ENCODE measurements around the gene ATF7. TPM values are rescaled to one million over a fixed set of nuclear protein-coding genes. Genes with fewer than 3 reads are reported as not detected.

ATF7 gene
- total and polyA plus RNA-seq, 2 of the 13 experiments (the other 11 are each of a cell fraction or from before 2014, with no cell fraction given) = 9.6 to 16.2 TPM

DNA sequence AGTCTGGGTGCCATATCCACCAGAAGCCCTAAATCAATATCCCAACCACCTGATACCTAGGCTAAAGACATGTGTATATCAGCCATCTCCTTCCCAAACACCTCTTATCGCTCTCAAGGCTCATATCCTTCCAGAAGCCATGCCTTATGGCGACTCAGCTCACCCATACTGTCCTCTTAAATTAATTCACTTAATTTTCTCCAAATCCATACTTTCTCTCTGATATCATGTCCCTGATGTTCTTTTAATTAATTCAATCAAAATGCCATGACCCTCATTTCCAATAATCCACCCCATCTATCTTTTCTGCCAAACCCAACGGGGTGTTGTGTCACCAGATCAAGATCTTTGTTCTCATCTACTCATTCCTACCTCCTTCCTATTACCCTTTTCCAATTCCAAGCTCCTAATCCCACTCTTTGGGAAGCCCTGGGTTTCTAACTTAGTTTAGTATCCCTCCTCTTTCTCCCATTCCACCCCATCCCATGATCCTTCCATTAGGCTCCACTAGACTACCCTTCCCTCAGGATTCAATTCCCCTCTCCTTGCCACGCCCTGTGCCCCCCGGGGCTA, 723 bp downstream of the ATF7 start:
- no peaks in the 10 kb centered on the region for H4K20me1 ChIP-seq (ENCODE audit: insufficient read depth, low read length)
- H3K4me3 ChIP-seq (replicated peaks in 1 of 3; ENCODE audit: insufficient read depth in 1 of 3, low read depth in 2 of 3, low read length in 3 of 3) = peak overlapping the region; percentile 85 to 95 (median 92)
- peak overlapping the region; percentile 88 for H3K27ac ChIP-seq (ENCODE audit: extremely low read length, insufficient read depth, low read length)
- CTCF ChIA-PET (ENCODE audit: low intra/inter-chr PET ratio, low total read pairs) = interaction anchor here (1.2 kb wide), 1 partner anchor 50 kb away, joined by 3 read pairs; the partner anchor contains the start of gene ATP5MC2
- POLR2A ChIA-PET = interaction anchor here (1.0 to 3.0 kb wide), 12 partner anchors 11 to 124 kb away, joined by 3 to 31 read pairs (median 6); partner anchors contain the start of genes ATP5MC2 and TARBP2
- H3K27me3 ChIP-seq (ENCODE audit: control insufficient read depth in 1 of 2, insufficient read depth in 2 of 2, low read length in 2 of 2) = no peaks in the 10 kb centered on the region; a peak in 1 of 5 replicates
- no peaks in the 10 kb centered on the region for H3K9me3 ChIP-seq (ENCODE audit: low read length)
- no TSS peak for BruUV-seq (replicated peaks)
- no peaks in the 10 kb centered on the region for H3K36me3 ChIP-seq (replicated peaks in 1 of 2; ENCODE audit: control insufficient read depth in 1 of 2, insufficient read depth in 2 of 2, low read length in 2 of 2)
- peak overlapping the region; percentile 96 for H3K4me2 ChIP-seq (ENCODE audit: low read depth, low read length)
- H3K79me2 ChIP-seq (ENCODE audit: insufficient read depth, low read length) = peaks cover 52% of the 10 kb centered on the region
- WGBS (ENCODE audit: low lambda C conversion rate) = 3% methylated on average over 5 of the region's 5 CpGs
- intact Hi-C loops (cut with micrococcal nuclease; ENCODE audit: unreplicated experiment) (no loop called here), in situ Hi-C loops (cut with HindIII; ENCODE audit: extremely low pct_ligation_motif_present, low pct_unique_long_range_greater_than_20kb) (loop anchor here (5.0 kb wide), 1 partner anchor 52 kb away; the partner anchor contains the start of gene ATP5MC2)
- peak overlapping the region; percentile 89 for H3K9ac ChIP-seq (ENCODE audit: insufficient read depth, low read depth, low read length)
- H3K4me1 ChIP-seq (ENCODE audit: insufficient read depth, low read length) = peaks cover 28% of the 10 kb centered on the region
- no peak for ATAC-seq
- no peak for DNase-seq (ENCODE audit: low spot score)
- no peak overlapping the region for H2AFZ ChIP-seq (ENCODE audit: low read length)
- FAIRE-seq = no peak
- no peak for TF ChIP-seq ZNF75D (CRISPR knock-in tag; IDR thresholded peaks at IDR 0.05; ENCODE audit: borderline replicate concordance)
- peak; percentile 5; the same call in 1 of the 2 replicates for TF ChIP-seq KLF12 (CRISPR knock-in tag; IDR thresholded peaks at IDR 0.05; ENCODE audit: borderline replicate concordance)
- TF ChIP-seq STAG1 (CRISPR knock-in tag; IDR thresholded peaks at IDR 0.05) = no peak
- TF ChIP-seq, protein P1, sequence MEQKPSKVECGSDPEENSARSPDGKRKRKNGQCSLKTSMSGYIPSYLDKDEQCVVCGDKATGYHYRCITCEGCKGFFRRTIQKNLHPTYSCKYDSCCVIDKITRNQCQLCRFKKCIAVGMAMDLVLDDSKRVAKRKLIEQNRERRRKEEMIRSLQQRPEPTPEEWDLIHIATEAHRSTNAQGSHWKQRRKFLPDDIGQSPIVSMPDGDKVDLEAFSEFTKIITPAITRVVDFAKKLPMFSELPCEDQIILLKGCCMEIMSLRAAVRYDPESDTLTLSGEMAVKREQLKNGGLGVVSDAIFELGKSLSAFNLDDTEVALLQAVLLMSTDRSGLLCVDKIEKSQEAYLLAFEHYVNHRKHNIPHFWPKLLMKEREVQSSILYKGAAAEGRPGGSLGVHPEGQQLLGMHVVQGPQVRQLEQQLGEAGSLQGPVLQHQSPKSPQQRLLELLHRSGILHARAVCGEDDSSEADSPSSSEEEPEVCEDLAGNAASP (CRISPR knock-in tag; IDR thresholded peaks at IDR 0.05; ENCODE audit: borderline replicate concordance) = no peak
- no peak for TF ChIP-seq NBN (conservative IDR thresholded peaks at IDR 0.05)
- TF ChIP-seq, protein P2, sequence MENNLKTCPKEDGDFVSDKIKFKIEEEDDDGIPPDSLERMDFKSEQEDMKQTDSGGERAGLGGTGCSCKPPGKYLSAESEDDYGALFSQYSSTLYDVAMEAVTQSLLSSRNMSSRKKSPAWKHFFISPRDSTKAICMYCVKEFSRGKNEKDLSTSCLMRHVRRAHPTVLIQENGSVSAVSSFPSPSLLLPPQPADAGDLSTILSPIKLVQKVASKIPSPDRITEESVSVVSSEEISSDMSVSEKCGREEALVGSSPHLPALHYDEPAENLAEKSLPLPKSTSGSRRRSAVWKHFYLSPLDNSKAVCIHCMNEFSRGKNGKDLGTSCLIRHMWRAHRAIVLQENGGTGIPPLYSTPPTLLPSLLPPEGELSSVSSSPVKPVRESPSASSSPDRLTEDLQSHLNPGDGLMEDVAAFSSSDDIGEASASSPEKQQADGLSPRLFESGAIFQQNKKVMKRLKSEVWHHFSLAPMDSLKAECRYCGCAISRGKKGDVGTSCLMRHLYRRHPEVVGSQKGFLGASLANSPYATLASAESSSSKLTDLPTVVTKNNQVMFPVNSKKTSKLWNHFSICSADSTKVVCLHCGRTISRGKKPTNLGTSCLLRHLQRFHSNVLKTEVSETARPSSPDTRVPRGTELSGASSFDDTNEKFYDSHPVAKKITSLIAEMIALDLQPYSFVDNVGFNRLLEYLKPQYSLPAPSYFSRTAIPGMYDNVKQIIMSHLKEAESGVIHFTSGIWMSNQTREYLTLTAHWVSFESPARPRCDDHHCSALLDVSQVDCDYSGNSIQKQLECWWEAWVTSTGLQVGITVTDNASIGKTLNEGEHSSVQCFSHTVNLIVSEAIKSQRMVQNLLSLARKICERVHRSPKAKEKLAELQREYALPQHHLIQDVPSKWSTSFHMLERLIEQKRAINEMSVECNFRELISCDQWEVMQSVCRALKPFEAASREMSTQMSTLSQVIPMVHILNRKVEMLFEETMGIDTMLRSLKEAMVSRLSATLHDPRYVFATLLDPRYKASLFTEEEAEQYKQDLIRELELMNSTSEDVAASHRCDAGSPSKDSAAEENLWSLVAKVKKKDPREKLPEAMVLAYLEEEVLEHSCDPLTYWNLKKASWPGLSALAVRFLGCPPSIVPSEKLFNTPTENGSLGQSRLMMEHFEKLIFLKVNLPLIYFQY (CRISPR knock-in tag; IDR thresholded peaks at IDR 0.05; ENCODE audit: borderline replicate concordance) = no peak
- TF ChIP-seq CENPT (CRISPR knock-in tag; IDR thresholded peaks at IDR 0.05; ENCODE audit: low read depth) = no peak
- TF ChIP-seq POLR2A (IDR thresholded peaks at IDR 0.05; ENCODE audit: insufficient read depth in 1 of 2, low read depth in 2 of 2, low read length in 2 of 2) = no peak
- TF ChIP-seq, protein P3, sequence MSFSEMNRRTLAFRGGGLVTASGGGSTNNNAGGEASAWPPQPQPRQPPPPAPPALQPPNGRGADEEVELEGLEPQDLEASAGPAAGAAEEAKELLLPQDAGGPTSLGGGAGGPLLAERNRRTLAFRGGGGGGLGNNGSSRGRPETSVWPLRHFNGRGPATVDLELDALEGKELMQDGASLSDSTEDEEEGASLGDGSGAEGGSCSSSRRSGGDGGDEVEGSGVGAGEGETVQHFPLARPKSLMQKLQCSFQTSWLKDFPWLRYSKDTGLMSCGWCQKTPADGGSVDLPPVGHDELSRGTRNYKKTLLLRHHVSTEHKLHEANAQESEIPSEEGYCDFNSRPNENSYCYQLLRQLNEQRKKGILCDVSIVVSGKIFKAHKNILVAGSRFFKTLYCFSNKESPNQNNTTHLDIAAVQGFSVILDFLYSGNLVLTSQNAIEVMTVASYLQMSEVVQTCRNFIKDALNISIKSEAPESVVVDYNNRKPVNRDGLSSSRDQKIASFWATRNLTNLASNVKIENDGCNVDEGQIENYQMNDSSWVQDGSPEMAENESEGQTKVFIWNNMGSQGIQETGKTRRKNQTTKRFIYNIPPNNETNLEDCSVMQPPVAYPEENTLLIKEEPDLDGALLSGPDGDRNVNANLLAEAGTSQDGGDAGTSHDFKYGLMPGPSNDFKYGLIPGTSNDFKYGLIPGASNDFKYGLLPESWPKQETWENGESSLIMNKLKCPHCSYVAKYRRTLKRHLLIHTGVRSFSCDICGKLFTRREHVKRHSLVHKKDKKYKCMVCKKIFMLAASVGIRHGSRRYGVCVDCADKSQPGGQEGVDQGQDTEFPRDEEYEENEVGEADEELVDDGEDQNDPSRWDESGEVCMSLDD (CRISPR knock-in tag; IDR thresholded peaks at IDR 0.05; ENCODE audit: borderline replicate concordance) = 0 out of 2 replicates have a peak, but pooled peaks have one; percentile 38
- TF ChIP-seq ZNF550 (CRISPR knock-in tag; IDR thresholded peaks at IDR 0.05; ENCODE audit: borderline replicate concordance) = no peak
- TF ChIP-seq, protein P4, sequence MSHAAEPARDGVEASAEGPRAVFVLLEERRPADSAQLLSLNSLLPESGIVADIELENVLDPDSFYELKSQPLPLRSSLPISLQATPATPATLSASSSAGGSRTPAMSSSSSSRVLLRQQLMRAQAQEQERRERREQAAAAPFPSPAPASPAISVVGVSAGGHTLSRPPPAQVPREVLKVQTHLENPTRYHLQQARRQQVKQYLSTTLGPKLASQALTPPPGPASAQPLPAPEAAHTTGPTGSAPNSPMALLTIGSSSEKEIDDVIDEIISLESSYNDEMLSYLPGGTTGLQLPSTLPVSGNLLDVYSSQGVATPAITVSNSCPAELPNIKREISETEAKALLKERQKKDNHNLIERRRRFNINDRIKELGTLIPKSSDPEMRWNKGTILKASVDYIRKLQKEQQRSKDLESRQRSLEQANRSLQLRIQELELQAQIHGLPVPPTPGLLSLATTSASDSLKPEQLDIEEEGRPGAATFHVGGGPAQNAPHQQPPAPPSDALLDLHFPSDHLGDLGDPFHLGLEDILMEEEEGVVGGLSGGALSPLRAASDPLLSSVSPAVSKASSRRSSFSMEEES (CRISPR knock-in tag; IDR thresholded peaks at IDR 0.05) = 0 out of 2 replicates have a peak, but pooled peaks have one; percentile 3
- no peak for TF ChIP-seq ARNT2 (CRISPR knock-in tag; IDR thresholded peaks at IDR 0.05; ENCODE audit: low read depth)
- TF ChIP-seq NFIB (CRISPR knock-in tag; IDR thresholded peaks at IDR 0.05; ENCODE audit: borderline replicate concordance) = no peak
- no peak for TF ChIP-seq NFE2L1 (CRISPR knock-in tag; IDR thresholded peaks at IDR 0.05; ENCODE audit: borderline replicate concordance)

All from HepG2 (cell line).